Measurements from ENCODE around the gene UBC. TPM values are rescaled to one million over a fixed set of nuclear protein-coding genes. Genes with fewer than 3 reads are reported as not detected.

UBC gene
- total and polyA plus RNA-seq, 5 donors from 2014 or later = 1,179 to 2,012 (median 1,557) TPM

- Mint-ChIP-seq H3K27me3 (peaks cover 25% of the 10 kb centered on the region), H3K27ac (no peak overlapping the region), H3K36me3 (no peaks in the 10 kb centered on the region), H3K9me3 (no peaks in the 10 kb centered on the region), H3K4me3 (no peak overlapping the region), H3K4me1 (peaks cover 0 to 5% (median 0%) of the 10 kb centered on the region in 4 donors)
- H3K4me1 ChIP-seq (ENCODE audit: control insufficient read depth, insufficient read depth, low read length, poor library complexity, severe bottlenecking) = peaks cover 5% of the 10 kb centered on the region
- H3K9me3 ChIP-seq (ENCODE audit: control insufficient read depth in 2 of 2, low read length in 2 of 2) = no peaks in the 10 kb centered on the region
- H3K36me3 ChIP-seq (ENCODE audit: control insufficient read depth, insufficient read depth, low read length) = no peaks in the 10 kb centered on the region
- DNase-seq (no peak), ATAC-seq (ENCODE audit: low read depth in 2 of 2) (no peak)
- H3K27me3 ChIP-seq (ENCODE audit: control insufficient read depth, insufficient read depth, low read length) = no peaks in the 10 kb centered on the region
- H3K27ac ChIP-seq (ENCODE audit: insufficient read depth, low read length, poor library complexity, severe bottlenecking) = no peak overlapping the region
- H3K4me3 ChIP-seq (ENCODE audit: low read depth, low read length) = no peak overlapping the region
These were observed 37.0 kb downstream of the UBC start for GRCh38 chr12:124877423-124877822.

GRCh38 chr12:124876171-124876570, 38.3 kb downstream of the UBC start:
- H3K4me3 ChIP-seq (ENCODE audit: low read depth, low read length) = no peak overlapping the region
- H3K36me3 ChIP-seq (ENCODE audit: control insufficient read depth, insufficient read depth, low read length) = no peaks in the 10 kb centered on the region
- ATAC-seq (ENCODE audit: low read depth in 2 of 2) (no peak), DNase-seq (no peak)
- Mint-ChIP-seq H3K36me3 (no peaks in the 10 kb centered on the region), H3K27me3 (peaks cover 21% of the 10 kb centered on the region), H3K4me3 (peak overlapping the region in 1 of 4 donors; percentile 74), H3K9me3 (no peaks in the 10 kb centered on the region), H3K27ac (no peak overlapping the region), H3K4me1 (peaks cover 0 to 5% (median 0%) of the 10 kb centered on the region in 4 donors)
- peaks cover 4% of the 10 kb centered on the region for H3K4me1 ChIP-seq (ENCODE audit: control insufficient read depth, insufficient read depth, low read length, poor library complexity, severe bottlenecking)
- H3K27ac ChIP-seq (ENCODE audit: insufficient read depth, low read length, poor library complexity, severe bottlenecking) = no peak overlapping the region
- H3K27me3 ChIP-seq (ENCODE audit: control insufficient read depth, insufficient read depth, low read length) = no peaks in the 10 kb centered on the region
- no peaks in the 10 kb centered on the region for H3K9me3 ChIP-seq (ENCODE audit: control insufficient read depth in 2 of 2, low read length in 2 of 2)

GRCh38 chr12:124875803-124876132, 38.7 kb downstream of the UBC start:
- no peaks in the 10 kb centered on the region for H3K36me3 Mint-ChIP-seq
- Histone ChIP-seq H3K4me3 (ENCODE audit: low read depth, low read length) (no peak overlapping the region), H3K4me1 (ENCODE audit: control insufficient read depth, insufficient read depth, low read length, poor library complexity, severe bottlenecking) (no peaks in the 10 kb centered on the region), H3K9me3 (ENCODE audit: control insufficient read depth in 2 of 2, low read length in 2 of 2) (no peaks in the 10 kb centered on the region), H3K36me3 (ENCODE audit: control insufficient read depth, insufficient read depth, low read length) (no peaks in the 10 kb centered on the region), H3K27ac (ENCODE audit: insufficient read depth, low read length, poor library complexity, severe bottlenecking) (no peak overlapping the region), H3K27me3 (ENCODE audit: control insufficient read depth, insufficient read depth, low read length) (no peaks in the 10 kb centered on the region)
- peaks cover 22% of the 10 kb centered on the region for H3K27me3 Mint-ChIP-seq
- peak overlapping the region in 1 of 4 donors; percentile 74 for H3K4me3 Mint-ChIP-seq
- H3K9me3 Mint-ChIP-seq = no peaks in the 10 kb centered on the region
- H3K27ac Mint-ChIP-seq = no peak overlapping the region
- DNase-seq = no peak
- no peak for ATAC-seq (ENCODE audit: low read depth in 2 of 2)
- peaks cover 0 to 1% (median 0%) of the 10 kb centered on the region in 4 donors for H3K4me1 Mint-ChIP-seq

- Histone ChIP-seq H3K9me3 (ENCODE audit: control insufficient read depth in 2 of 2, low read length in 2 of 2) (no peaks in the 10 kb centered on the region), H3K4me3 (ENCODE audit: low read depth, low read length) (no peak overlapping the region), H3K36me3 (ENCODE audit: control insufficient read depth, insufficient read depth, low read length) (no peaks in the 10 kb centered on the region), H3K27ac (ENCODE audit: insufficient read depth, low read length, poor library complexity, severe bottlenecking) (no peak overlapping the region), H3K27me3 (ENCODE audit: control insufficient read depth, insufficient read depth, low read length) (no peaks in the 10 kb centered on the region), H3K4me1 (ENCODE audit: control insufficient read depth, insufficient read depth, low read length, poor library complexity, severe bottlenecking) (no peaks in the 10 kb centered on the region)
- ATAC-seq (ENCODE audit: low read depth in 2 of 2) (no peak), DNase-seq (no peak)
- Mint-ChIP-seq H3K4me1 (no peaks in the 10 kb centered on the region), H3K9me3 (no peaks in the 10 kb centered on the region), H3K4me3 (no peak overlapping the region), H3K36me3 (no peaks in the 10 kb centered on the region), H3K27ac (no peak overlapping the region), H3K27me3 (peaks cover 28% of the 10 kb centered on the region)
These were observed 39.3 kb downstream of the UBC start for GRCh38 chr12:124874988-124875802.

- H3K27me3 ChIP-seq (ENCODE audit: control insufficient read depth, insufficient read depth, low read length) = no peaks in the 10 kb centered on the region
- peaks cover 0 to 3% (median 0%) of the 10 kb centered on the region in 7 donors for H3K9me3 Mint-ChIP-seq
- H3K27ac ChIP-seq (ENCODE audit: insufficient read depth, low read length, poor library complexity, severe bottlenecking) = no peak overlapping the region
- H3K4me3 ChIP-seq (ENCODE audit: low read depth, low read length) = no peak overlapping the region
- H3K4me3 Mint-ChIP-seq = no peak overlapping the region
- H3K9me3 ChIP-seq (ENCODE audit: control insufficient read depth in 2 of 2, low read length in 2 of 2) = no peaks in the 10 kb centered on the region
- peaks cover 27% of the 10 kb centered on the region for H3K27me3 Mint-ChIP-seq
- no peak for ATAC-seq (ENCODE audit: low read depth in 2 of 2)
- H3K4me1 Mint-ChIP-seq = peaks cover 0 to 2% (median 0%) of the 10 kb centered on the region in 4 donors
- no peaks in the 10 kb centered on the region for H3K4me1 ChIP-seq (ENCODE audit: control insufficient read depth, insufficient read depth, low read length, poor library complexity, severe bottlenecking)
- no peak for DNase-seq
- no peaks in the 10 kb centered on the region for H3K36me3 ChIP-seq (ENCODE audit: control insufficient read depth, insufficient read depth, low read length)
- no peak overlapping the region for H3K27ac Mint-ChIP-seq
- H3K36me3 Mint-ChIP-seq = no peaks in the 10 kb centered on the region
These were observed 40.3 kb downstream of the UBC start for GRCh38 chr12:124874188-124874587.

- Mint-ChIP-seq H3K27me3 (peaks cover 30% of the 10 kb centered on the region), H3K4me1 (peaks cover 0 to 7% (median under 1%) of the 10 kb centered on the region in 4 donors), H3K9me3 (peaks cover 0 to 3% (median 0%) of the 10 kb centered on the region in 7 donors), H3K27ac (no peak overlapping the region), H3K4me3 (no peak overlapping the region), H3K36me3 (no peaks in the 10 kb centered on the region)
- DNase-seq (no peak), ATAC-seq (ENCODE audit: low read depth in 2 of 2) (no peak)
- Histone ChIP-seq H3K9me3 (ENCODE audit: control insufficient read depth in 2 of 2, low read length in 2 of 2) (no peaks in the 10 kb centered on the region), H3K4me1 (ENCODE audit: control insufficient read depth, insufficient read depth, low read length, poor library complexity, severe bottlenecking) (no peaks in the 10 kb centered on the region), H3K4me3 (ENCODE audit: low read depth, low read length) (no peak overlapping the region), H3K27me3 (ENCODE audit: control insufficient read depth, insufficient read depth, low read length) (no peaks in the 10 kb centered on the region), H3K36me3 (ENCODE audit: control insufficient read depth, insufficient read depth, low read length) (no peaks in the 10 kb centered on the region), H3K27ac (ENCODE audit: insufficient read depth, low read length, poor library complexity, severe bottlenecking) (no peak overlapping the region)
These were observed 42.3 kb downstream of the UBC start for GRCh38 chr12:124872068-124872719.

GRCh38 chr12:124871297-124871696, 43.2 kb downstream of the UBC start:
- Mint-ChIP-seq H3K4me3 (no peak overlapping the region), H3K9me3 (peaks cover 0 to 3% (median 0%) of the 10 kb centered on the region in 7 donors), H3K36me3 (no peaks in the 10 kb centered on the region), H3K27me3 (peaks cover 30% of the 10 kb centered on the region), H3K27ac (no peak overlapping the region), H3K4me1 (peaks cover 0 to 7% (median under 1%) of the 10 kb centered on the region in 4 donors)
- no peaks in the 10 kb centered on the region for H3K9me3 ChIP-seq (ENCODE audit: control insufficient read depth in 2 of 2, low read length in 2 of 2)
- H3K4me1 ChIP-seq (ENCODE audit: control insufficient read depth, insufficient read depth, low read length, poor library complexity, severe bottlenecking) = no peaks in the 10 kb centered on the region
- ATAC-seq (ENCODE audit: low read depth in 2 of 2) (no peak), DNase-seq (no peak)
- H3K27me3 ChIP-seq (ENCODE audit: control insufficient read depth, insufficient read depth, low read length) = no peaks in the 10 kb centered on the region
- H3K27ac ChIP-seq (ENCODE audit: insufficient read depth, low read length, poor library complexity, severe bottlenecking) = no peak overlapping the region
- no peak overlapping the region for H3K4me3 ChIP-seq (ENCODE audit: low read depth, low read length)
- no peaks in the 10 kb centered on the region for H3K36me3 ChIP-seq (ENCODE audit: control insufficient read depth, insufficient read depth, low read length)
